GM21515 (cell line): ENCODE measurements around the gene ADAM30.

ENCODE experiments used
- ATAC-seq: cut with Tn5 transposase; IDR thresholded peaks from one replicate; pipeline ENCODE4 v1.9.1; 2021; ENCODE audit not compliant: unreplicated experiment

Gene ADAM30

DNA sequence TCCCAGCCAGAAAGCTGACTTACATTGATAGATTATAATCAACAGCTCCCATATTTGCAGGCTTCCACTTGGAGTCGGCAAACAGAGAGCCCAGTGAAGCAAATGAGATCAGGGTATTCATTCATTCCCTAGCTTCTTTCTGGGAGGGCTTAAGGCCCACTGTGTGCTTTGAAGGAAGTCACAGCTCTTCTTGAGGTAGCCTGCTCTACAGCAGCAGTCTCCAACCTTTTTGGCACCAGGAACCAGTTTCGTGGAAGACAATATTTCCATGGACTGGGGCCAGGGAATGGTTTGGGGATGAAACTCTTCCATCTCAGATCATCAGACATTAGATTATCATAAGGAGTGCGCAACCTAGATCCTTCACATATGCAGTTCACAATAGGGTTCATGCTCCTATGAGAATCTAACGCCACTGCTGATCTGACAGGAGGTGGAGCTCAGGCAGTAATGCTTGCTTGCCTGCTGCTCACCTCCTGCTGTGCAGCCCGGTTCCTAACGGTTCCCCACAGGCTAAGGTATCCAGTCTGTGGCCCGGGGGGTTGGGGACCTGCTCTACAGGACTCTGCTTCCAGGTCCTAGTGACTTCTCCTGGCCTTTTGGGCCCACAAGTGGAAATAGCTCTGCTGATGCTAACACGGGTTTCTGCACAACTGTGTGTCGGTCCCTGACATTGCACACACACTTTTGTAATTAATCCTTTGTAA lies 13.7 kb upstream of the ADAM30 start:
- no peak for ATAC-seq

DNA sequence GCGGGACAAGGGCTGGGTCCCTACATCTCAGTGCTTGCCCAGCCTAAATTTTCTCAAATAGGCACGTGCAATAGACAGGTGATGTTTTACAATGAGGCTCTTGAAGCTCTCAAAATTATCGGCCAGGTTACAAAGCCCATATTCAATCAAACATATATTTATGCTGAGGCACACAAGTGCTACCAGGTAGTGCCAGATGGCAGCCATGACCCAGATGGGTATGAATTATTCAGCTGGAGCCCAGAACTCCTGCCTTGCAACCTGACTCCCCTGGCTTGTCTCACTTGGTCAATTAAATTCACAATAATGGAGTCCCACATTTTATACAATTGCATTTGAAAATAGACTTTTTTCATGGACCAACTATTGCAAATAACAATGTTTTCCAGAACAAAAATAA lies 12.3 kb upstream of the ADAM30 start:
- ATAC-seq: no peak

DNA sequence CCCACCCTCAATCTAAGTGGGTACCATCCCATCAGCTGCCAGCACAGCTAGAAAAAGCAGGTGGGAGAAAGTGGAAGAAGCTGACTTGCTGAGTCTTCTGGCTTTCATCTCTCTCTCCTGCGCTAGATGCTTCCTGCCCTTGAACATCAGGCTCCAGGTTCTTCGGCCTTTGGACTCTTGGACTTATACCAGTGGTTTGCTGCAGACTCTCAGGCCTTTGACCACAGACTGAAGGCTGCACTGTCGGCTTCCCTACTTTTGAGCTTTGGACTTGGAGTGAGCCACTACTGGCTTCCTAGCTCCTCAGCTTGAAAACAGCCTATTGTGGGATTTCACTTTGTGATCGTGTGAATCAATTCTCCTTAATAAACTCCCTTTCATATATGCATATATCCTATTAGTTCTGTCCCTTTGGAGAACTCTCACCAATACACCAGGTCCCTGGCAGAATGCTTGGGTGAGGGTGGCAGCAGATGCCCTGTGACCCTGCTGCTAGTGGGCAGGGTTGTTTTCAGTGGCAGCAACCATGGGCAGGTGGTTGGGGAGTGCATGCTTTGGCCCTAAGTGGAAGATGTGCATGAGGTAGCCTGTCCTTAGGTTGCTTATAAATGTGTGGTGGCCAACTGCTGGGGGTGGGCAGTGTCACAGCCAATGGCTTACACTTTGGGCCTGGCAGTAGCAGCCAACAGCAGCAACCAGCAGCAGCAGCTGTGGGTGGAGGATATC lies 10.8 kb upstream of the ADAM30 start:
- ATAC-seq: no peak

DNA sequence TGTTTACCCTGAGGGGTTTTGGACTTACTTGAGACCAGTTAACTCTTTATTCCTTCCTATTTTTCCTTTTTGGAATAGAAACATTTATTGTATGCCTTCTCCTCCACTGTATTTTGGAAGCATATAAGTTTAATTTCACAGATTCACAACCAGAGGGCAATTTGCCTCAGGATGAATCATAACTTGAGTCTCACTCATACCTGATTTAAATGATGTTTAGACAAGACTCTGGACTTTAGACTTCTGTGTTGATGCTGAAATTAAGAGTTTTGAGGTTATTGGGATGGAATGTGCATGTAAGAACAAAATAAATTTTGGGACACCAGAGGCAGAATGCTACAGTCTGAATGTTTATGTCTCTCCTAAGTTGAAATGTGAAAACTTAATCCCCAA lies 7.1 kb upstream of the ADAM30 start:
- no peak for ATAC-seq

DNA sequence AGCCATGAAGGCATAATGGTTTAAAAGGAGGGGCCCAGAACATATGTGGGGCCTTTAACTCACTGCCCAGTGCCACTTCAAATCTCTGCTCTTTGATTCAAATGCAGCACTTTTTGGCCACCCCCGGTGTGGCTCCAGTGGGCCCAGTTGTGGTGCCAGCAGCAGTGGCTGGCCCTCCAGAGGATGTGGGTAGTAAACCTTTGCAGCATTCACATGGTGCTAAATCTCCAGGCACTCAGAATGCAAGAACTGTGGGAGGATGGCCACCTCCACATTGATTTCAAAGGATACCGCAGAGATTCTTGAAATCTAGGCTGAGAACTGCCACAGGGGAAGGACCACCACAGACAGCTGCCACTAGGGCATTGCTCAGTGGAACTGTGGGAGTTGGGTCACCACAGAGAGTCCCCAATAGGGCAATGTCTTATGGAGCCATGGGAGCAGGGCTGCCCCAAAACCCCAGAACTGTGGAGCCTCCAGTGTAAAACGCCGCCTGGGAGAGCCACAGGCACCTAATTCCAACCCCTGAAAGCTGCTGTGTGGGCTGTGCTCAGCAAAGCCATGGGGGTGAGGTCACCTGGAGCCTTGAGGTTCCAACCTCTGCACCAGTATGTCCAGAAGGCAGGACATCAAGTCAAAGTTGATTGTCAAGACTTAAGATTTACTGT lies 6.6 kb upstream of the ADAM30 start:
- ATAC-seq: no peak

DNA sequence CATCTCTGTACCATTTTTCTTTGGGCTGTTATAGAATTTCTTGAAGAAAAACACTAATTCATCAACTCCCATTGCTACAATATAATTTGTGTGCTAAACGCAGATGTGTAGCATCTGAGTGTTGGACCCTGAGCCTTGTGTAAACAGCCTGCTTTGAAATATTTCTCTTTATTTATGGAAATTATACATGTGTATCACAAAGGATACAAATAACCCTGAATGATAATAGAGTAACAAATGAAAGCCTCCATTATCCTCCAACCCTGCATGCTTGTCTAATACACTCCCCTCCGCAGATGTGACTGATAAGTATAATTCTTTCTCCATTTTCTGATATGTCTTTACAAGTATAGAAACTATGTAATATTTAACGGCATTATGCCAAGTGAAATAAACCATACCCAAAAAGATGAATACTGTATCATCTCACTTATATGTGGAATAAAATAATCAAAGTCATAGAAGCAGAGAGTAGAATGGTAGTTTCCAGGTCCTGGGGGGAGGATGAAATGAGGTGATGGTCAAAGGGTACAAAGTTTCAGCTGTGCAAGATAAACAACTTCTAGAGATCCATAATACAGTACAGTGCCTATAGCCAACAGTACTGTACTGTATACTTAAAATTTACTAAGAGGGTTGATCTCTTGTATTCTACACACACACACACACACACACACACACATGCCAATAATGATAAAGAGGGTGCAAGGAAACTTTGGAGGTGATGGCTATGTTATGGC lies 2.8 kb upstream of the ADAM30 start:
- ATAC-seq: no peak

DNA sequence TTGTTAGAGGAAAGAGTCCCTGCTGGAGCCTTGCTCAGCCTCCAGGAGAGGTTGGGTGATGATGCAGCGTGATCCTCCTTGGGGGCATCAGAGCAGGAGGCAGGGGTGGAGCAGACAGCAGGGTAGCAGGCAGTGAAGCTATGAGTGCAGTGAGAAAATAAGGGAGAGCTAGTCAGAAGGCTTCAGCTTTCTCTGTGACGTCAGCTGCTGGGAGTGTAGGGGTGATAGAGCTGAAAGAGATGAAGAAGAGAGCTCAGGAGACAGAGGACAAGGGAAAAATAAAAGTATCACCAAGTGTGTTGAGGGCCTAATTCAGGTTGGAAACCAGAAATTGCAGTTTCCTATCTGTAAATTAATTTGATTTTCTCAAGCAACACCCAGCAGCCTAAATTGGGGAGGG lies 2.2 kb upstream of the ADAM30 start:
- no peak for ATAC-seq

DNA sequence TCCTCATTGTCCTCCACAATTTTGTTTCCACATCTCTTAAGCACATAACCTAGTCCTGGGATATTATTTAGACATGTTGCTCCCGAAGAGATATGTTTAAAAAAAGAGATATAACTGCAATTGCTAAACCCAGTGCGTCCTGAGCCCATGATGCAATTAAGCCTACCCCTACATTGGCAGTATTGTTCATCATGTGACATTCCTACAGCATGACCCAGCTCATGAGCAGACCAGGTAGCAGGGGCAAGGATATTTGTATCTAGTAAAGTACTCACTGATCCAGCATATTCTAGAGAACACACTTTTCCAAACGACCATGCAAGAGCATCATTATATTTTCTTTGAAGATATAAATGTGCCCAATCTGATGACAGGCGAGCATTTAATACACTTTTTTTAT lies 1.2 kb downstream of the ADAM30 start:
- no peak for ATAC-seq

DNA sequence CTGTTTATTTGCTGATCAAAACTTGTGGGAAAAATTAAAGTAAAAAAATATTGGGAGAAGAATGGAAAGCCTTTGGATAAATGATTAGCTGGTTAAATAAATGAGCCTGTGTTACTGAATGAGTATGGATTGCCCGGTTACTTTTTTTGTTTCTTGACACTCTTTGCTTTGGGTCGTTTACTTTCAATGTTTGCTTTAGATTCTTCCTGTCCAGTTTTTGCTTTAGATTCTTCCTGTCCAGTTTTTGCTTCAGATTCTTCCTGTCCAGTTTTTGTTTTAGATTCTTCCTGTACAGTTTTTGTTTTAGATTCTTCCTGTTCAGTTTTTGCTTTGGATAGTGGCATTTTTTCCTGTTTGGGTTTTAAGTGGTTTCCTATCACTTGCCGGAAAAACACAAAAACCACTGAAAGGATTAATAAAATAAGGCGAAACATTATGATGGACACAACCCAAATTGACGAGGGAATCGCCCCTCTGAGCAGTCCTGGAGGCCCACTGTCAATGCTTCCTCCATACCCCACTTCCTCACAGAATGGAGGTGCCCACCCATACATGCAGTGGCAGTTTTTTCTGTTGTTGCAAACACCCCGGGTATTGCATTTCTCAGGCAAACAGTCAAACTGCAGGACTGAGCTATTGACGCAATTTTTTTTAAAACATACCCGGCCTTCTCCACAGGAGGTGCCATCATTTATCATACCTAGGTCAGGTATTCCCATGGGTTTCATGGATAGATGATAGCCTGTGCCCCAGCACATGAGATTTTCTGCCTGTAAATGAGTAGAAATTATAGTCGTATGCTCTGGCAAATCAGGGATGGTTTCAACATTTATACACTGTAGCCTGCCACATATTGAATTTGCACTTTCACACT lies 2.3 kb downstream of the ADAM30 start:
- ATAC-seq: no peak

DNA sequence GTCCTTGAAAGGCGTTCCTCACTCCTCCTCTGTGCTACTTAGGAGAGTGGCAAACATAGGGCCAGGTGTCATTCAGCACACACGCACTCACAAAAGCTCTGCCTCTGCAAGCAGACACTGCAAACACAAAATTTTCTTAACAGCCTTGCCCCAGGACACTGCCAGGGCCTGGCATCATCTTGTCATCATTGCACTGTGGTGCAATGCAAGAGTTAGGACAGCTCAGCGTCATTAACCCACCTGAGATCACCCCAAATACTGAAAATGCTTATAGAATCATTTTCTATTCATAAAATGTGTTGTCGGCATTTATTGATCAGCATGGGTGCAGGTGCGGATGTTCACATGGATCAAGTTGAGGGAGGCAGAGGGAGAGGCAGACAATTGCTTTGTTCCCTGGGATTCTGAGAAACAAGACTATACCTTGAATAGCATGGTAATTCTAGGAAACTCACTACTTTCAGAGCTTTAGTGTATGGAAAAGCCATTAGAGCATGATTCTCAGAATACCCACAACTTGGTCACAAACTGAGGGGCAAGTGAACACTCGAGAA lies 3.0 kb downstream of the ADAM30 start:
- ATAC-seq: no peak

DNA sequence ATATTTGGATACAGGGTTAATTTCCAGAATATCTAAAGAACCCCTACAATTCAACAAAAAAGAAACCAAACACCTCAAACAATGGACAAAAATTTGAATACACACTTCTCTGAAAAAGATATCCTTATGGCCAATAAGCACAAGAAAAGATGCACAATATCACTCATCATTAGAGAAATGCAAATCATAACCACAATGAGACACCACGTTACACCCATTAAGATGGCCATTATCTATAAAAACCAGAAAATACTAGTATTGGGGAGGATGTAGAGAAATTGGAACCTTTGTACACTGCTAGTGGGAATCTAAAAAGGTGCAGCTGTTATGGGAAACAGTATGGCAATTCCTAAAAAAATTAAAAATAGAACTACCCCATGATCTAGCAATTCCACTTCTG lies 4.9 kb downstream of the ADAM30 start:
- ATAC-seq: no peak

DNA sequence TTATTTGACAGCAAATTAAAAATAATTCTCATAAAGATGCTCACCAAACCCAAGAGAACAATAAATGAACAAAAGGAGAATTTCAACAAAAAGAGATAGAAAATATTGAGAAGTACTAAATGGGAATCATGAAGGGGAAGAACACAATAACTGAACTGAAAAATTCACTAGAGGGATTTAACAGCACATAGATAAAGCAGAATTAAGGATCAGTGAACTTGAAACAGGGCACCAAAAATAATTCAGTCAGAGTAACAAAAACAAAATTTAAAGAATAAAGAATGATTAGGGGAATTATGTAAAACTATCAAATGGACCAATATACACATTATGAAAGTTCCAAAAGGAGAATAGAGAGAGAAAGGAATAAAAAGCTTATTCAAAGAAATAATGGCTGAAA lies 7.8 kb downstream of the ADAM30 start:
- ATAC-seq: no peak

DNA sequence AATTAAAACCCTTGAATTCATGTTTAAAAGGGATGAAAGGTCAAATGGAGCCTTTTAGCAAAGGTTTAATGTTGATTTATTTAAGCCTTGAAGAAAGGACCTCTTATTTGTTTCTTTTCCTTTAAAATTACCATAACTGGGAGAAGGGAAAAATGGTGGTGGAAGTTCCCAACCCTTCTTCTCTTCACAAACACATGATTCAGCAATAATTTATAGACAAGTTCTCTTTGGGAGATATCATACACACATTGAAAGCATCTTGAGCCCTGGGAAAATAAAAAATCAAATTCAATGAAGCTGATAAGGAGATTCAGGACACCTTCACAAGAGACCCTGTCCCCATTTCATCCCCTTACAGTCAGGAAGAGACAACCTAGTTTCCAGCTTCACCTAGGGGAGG lies 8.9 kb downstream of the ADAM30 start:
- no peak for ATAC-seq

DNA sequence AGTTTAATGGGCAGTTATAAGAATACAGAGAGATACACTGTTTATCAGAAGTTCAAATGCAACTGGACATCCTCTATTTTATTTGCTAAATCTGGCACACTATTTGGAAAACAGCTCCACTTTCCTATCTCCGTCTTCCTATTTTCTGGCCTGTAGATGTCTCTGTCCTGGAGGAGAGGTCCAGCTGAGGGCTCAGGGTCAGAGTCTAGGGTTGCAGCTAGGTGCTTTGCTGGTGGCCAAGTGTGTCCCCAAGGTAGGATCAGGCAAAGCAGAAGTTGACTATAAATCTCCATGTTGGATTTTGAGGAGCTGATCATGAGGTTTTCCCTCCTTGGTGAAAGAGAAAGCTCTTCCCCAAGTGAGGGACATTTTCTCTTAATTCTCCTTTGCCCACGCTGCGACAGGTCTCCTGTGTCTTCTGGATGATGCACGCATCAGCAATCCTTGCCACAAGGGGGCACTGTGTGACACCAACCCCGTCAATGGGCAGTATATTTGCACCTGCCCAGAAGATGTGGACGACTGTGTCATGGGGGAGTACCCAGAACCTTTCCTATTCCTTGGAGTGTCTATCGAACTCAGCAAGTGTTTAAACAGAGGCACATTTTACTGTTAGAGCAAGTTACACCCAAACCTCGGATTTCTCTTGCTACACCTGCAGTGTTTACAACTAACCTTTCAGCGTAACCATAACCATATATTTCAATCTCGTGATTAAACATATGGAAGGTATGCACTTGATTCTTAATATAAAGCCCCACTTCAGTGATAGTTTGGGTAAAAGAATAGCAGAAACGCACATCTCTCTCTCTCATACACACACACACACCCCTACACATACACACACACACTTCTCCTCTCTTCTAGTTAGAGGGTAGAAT lies 10.2 kb downstream of the ADAM30 start:
- ATAC-seq: no peak

DNA sequence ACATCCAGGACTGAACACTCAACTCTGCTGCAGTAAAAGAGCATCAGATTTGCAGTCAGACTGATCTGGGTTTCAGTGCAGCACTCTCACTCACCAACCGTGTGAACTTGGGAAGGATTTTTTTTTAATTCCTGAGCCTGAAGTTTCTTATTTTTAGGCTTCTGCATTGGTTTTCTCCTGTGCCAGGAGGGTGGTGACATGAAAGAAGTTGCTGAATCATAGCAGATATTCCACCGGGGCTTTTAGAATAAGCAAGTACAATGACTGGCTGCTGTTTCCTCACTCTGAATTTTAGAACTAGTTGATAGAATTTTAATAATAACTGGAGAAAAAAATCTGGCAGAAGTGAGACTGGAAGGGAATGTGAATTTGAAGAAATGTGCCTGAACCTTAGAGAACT lies 11.6 kb downstream of the ADAM30 start:
- no peak for ATAC-seq

DNA sequence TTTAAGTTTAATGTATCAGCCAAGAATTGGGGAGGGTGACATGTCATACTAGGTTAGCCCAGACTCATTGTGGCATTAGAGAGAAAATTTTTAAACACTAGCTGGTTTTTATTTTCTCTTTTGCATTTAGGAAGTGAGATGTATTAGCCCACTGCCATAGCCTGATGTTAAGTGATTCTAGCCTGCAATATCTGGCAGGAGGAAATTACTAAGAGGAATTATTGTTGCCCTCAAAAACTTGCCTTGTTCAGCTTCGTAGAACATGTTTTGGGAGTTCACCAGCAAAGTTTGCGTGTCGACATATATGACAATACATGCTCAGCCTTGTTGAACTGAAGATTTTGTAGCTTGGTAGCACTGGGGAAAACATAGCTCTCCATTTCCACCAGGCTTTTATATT lies 12.5 kb downstream of the ADAM30 start:
- ATAC-seq: no peak

DNA sequence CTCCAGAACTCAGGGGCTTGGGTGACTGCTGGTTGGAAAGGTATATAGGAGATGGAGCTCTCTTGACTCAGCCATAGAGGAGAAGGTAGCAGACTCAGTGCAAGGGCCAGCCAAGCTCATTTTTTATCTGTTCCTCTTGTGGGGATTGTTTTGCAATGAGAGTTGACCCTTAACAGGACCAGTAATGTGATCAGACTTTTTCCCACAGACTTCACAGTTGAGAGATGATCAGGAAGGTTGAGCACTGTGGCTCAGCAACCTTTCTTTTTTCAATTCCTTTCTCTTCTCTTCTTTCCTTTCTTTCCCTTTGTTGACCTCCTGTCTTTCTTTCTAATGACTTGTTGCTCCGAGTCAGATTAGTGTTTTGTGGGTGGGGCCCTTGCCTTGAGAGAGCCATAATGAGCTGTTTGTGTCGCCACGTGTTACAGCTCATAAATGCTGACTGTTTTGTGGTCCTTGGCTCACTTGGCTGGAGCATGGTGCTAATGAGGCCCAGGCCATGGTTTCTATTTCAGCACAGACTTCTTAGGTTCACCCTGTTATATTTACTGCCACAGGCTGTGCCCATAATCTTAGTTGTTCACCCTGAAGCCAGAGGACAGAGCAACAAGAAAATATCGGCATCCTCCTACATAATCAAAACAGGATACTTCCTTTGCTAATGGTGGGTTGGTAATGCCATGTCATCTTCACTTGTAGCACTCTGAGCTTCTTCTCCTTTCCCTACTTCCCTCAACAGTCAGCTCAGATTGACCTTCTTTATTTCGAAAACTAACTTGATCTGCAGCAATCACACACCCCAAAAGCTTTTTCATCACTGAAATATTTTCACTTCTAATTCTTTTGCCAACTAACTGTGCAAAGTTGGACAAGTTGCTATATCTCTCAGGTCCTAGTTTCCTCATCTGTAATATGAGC lies 13.9 kb downstream of the ADAM30 start:
- ATAC-seq: no peak
